AG09309 (cell line): ENCODE results near the gene PPP1R37.

Experiments
- DNase-seq: peaks from one replicate; pipeline ENCODE4 v3.0.0-alpha.2; 2010; ENCODE audit warnings: low read depth
- H3K4me3 ChIP-seq: 2 replicates; pipeline ENCODE4 v1.5.1; 2011; ENCODE audit warnings: mild to moderate bottlenecking, low read depth, low read length, moderate library complexity; ENCODE audit not compliant: control insufficient read depth
- TF ChIP-seq, protein P1 (sequence below): IDR thresholded peaks from 2 replicates; pipeline ENCODE4 v1.5.1; 2011; ENCODE audit warnings: mild to moderate bottlenecking, low read depth, low read length, inconsistent platforms; ENCODE audit not compliant: insufficient read depth, control insufficient read depth; ENCODE audit errors: missing control alignments

The PPP1R37 gene

DNA sequence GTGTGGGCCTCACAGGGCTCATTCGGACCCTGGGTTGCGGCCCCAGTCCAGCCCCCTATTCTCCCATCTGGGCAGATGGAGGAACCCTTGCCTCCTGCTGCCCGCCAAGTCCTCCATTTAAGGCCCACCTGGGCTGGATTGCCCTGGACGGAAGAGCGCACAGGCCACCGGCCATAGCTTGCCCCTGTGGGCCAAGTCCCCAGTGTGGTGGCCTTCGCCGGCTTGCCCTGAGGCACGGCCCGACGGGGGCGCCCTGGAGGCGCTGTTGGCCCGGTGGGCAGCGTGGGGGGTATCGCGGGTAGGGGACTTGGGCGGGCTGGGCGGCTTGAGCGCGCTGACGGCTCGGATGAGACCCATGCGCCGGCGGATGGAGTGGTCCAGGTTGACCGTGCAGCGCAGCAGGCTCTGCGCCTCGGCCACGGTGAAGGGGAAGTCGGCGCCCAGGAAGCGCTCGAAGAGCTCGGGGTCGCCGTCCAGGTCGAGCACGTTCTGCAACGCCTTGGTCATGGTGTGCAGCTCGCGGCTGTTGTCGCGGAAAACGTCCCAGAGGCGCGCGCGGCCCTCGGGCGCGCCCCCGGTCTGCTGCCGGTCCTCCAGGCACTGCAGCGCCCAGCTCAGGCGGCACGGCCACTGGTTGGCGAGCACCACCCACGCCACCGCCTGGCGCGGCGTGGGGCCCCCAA, 59.0 kb downstream of the PPP1R37 start:
- H3K4me3 ChIP-seq: no peak overlapping the region
- TF ChIP-seq, protein P1, sequence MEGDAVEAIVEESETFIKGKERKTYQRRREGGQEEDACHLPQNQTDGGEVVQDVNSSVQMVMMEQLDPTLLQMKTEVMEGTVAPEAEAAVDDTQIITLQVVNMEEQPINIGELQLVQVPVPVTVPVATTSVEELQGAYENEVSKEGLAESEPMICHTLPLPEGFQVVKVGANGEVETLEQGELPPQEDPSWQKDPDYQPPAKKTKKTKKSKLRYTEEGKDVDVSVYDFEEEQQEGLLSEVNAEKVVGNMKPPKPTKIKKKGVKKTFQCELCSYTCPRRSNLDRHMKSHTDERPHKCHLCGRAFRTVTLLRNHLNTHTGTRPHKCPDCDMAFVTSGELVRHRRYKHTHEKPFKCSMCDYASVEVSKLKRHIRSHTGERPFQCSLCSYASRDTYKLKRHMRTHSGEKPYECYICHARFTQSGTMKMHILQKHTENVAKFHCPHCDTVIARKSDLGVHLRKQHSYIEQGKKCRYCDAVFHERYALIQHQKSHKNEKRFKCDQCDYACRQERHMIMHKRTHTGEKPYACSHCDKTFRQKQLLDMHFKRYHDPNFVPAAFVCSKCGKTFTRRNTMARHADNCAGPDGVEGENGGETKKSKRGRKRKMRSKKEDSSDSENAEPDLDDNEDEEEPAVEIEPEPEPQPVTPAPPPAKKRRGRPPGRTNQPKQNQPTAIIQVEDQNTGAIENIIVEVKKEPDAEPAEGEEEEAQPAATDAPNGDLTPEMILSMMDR: no peak
- no peak for DNase-seq

DNA sequence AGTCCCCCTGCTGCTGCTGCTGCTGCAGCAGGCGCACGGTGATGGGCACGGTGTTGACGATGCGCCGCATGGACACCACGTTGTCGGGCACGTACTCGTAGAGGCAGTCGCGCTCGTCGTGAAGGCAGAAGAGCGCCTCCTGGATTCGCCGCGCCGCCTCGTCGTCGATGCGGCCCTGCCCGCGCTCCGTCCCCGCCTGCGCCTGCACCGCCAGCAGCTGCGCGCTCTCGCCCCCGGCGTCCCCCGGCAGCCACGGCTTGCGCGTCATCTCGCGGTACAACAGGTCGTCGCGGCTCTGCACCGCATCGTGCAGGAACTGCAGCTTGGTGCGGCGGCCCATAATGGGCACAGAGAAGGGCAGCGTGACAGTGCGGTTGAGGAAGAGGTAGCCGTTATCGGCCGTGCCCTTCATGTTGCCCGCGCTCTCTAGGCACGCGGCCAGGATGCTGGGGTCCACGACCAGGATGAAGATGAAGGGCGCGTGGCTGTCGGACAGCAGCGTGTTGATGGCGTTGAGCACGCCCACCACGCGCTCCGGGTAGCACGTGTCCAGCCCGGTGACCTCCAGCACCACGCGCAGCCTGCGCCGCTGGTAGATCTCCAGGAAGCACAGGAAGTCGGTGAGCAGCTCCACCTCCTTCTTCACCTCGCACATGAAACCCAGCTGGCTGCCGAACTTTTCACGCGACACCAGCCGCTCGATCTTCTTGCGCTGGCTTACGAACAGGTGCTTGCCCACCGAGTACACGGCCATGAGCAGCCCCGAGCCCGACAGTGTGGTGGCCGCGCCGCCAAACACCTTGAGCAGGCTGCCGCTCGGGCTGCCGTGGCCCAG, 59.7 kb downstream of the PPP1R37 start:
- TF ChIP-seq, protein P1: no peak
- no peak for DNase-seq
- H3K4me3 ChIP-seq: 0 out of 2 replicates have a peak overlapping the region, but pooled peaks have one; percentile 2

DNA sequence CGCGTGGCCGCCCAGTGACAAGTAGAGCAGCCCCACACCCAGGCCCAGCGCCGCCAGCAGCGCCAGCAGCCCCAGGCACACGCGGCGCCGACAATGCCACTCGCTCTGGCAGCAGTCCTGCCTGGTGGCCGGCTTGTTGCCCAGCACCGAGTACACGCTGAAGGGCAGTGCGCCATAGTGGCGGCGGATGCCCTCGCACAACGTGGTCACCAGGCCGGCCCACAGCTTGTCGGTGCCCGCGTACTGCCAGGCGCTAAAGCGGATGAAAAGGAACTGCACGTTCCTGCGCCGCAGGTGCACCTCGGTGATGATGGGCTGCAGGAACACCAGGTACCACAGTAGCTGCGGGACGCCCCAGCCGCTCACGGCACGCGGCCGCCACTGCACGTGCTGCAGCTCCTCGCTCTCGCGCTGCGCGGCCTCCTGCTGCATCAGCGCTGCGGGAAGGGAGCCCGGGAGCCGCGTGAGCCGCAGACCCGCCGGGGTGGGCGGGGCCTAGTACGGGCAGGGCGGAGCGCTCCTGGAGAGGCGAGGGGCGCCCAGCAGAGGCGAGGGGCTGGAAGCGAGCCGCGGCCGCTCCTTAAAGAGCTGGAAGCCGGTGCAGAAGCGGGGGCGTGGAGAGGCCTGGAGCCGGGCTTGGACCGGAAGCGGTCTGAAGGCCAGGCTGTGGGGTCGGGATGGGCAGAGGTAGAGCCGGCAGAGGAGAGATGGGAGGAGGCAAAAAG, 60.5 kb downstream of the PPP1R37 start:
- H3K4me3 ChIP-seq: no peak overlapping the region; the same call in 1 of the 2 replicates
- no peak for DNase-seq
- TF ChIP-seq, protein P1: no peak

DNA sequence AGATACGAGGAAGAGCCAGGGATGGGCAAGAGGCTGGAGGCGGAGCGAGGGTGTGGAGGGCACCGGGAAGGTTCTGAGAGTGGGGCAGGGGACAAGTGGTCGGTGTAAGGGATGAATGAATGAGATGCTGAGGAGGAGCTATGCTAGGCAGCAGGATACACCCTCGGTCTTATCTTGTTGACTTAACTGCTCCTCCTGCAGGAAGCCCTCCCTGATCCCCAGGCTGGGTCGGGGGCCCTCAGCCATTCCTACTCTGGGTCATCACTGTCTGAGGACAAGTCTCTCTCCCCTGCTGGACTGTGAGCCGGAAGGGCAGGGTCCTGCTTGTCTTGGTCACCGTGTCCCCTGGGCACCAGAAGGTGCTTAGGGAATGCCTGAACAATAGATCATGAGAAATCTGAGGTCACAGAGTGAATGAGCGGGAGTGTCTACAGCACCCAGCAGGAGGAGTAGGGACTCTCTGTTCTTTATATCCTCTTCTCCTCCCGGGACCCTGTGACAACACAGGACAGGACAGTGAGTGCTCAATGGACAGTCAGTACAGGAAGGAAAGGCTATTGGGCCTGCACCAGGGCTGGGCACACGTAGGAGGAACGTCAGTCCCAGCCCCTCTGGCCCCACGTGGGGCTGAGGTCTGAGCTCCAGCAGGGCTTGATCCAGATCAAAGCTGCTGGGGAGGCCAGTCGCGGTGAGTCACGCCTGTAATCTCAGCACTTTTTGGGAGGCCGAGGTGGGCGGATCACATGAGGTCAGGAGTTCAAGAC, 61.3 kb downstream of the PPP1R37 start:
- peak; percentile 33 for DNase-seq
- H3K4me3 ChIP-seq: no peak overlapping the region

DNA sequence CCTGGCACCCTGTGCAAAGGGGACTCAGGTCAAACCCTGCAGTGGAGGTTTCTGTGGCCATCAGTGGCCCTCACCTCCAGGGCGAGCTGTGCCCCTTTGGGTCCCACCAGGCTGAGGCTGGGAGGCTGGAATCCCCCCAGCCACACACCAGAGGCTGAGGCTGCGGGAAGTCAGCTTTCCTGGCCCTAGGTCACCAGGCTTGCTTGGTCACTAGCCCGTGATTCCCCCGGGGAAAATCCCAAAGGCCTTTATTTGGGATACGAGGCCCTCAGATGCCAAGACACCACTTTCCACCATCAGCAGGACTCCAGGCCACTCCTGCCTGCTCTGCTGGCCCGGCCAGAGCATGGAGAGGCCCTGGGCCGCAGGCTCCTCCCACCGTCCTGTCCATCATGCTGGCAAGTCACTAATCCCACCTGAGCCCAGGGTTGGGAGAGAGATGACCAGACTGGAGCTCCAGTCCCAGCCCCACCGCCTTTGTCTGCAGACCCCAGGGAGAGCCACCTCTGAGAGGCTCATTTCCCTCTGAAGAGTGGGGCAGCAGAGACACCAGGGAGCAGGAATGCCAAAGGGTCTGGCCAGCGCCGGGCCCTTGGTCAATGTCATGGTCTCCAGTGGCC, 63.1 kb downstream of the PPP1R37 start:
- DNase-seq: no peak
- TF ChIP-seq, protein P1: no peak

More for the DNA sequence above, 61.3 kb downstream of the PPP1R37 start:
- TF ChIP-seq, protein P1: peak; percentile 24

More for the DNA sequence above, 63.1 kb downstream of the PPP1R37 start:
- H3K4me3 ChIP-seq: no peak overlapping the region
